ENCODE results near the gene DPP10.

DPP10 gene

GRCh38 chr2:114769110-114769509 lies 326.7 kb downstream of the DPP10 start:
- Histone ChIP-seq H3K9me3 (no peaks in the 10 kb centered on the region), H3K27me3 (no peaks in the 10 kb centered on the region), H3K27ac (no peak overlapping the region), H3K4me1 (ENCODE audit: control insufficient read depth in 1 of 2, insufficient read depth in 1 of 2, low read depth in 1 of 2, low read length in 1 of 2) (no peaks in the 10 kb centered on the region), H3K4me3 (ENCODE audit: low read depth in 1 of 2, low read length in 1 of 2) (no peak overlapping the region), H3K36me3 (no peaks in the 10 kb centered on the region)
- TF ChIP-seq CTCF (IDR thresholded peaks at IDR 0.05) = no peak

- Histone ChIP-seq H3K9me3 (no peaks in the 10 kb centered on the region), H3K27ac (no peak overlapping the region), H3K27me3 (no peaks in the 10 kb centered on the region), H3K4me1 (ENCODE audit: control insufficient read depth in 1 of 2, insufficient read depth in 1 of 2, low read depth in 1 of 2, low read length in 1 of 2) (no peaks in the 10 kb centered on the region), H3K4me3 (ENCODE audit: low read depth in 1 of 2, low read length in 1 of 2) (no peak overlapping the region), H3K36me3 (no peaks in the 10 kb centered on the region)
- no peak for TF ChIP-seq CTCF (IDR thresholded peaks at IDR 0.05)
These were observed 327.6 kb downstream of the DPP10 start for GRCh38 chr2:114769991-114770390.

GRCh38 chr2:114784046-114784445 lies 341.6 kb downstream of the DPP10 start:
- no peaks in the 10 kb centered on the region for H3K27me3 ChIP-seq
- H3K36me3 ChIP-seq = no peaks in the 10 kb centered on the region
- no peak for TF ChIP-seq CTCF (IDR thresholded peaks at IDR 0.05)
- H3K4me1 ChIP-seq (ENCODE audit: control insufficient read depth in 1 of 2, insufficient read depth in 1 of 2, low read depth in 1 of 2, low read length in 1 of 2) = no peaks in the 10 kb centered on the region
- H3K27ac ChIP-seq = no peak overlapping the region
- H3K9me3 ChIP-seq = no peaks in the 10 kb centered on the region
- no peak overlapping the region for H3K4me3 ChIP-seq (ENCODE audit: low read depth in 1 of 2, low read length in 1 of 2)

- TF ChIP-seq CTCF (IDR thresholded peaks at IDR 0.05) = no peak
- no peaks in the 10 kb centered on the region for H3K9me3 ChIP-seq
- H3K36me3 ChIP-seq = no peaks in the 10 kb centered on the region
- H3K4me3 ChIP-seq (ENCODE audit: low read depth in 1 of 2, low read length in 1 of 2) = no peak overlapping the region
- H3K27me3 ChIP-seq = no peaks in the 10 kb centered on the region
- H3K27ac ChIP-seq = no peak overlapping the region
- H3K4me1 ChIP-seq (ENCODE audit: control insufficient read depth in 1 of 2, insufficient read depth in 1 of 2, low read depth in 1 of 2, low read length in 1 of 2) = no peaks in the 10 kb centered on the region
These were observed 342.6 kb downstream of the DPP10 start for GRCh38 chr2:114784890-114785583.

- H3K9me3 ChIP-seq = no peaks in the 10 kb centered on the region
- no peak for TF ChIP-seq CTCF (IDR thresholded peaks at IDR 0.05)
- H3K27me3 ChIP-seq = no peaks in the 10 kb centered on the region
- no peak overlapping the region for H3K27ac ChIP-seq
- H3K4me3 ChIP-seq (ENCODE audit: low read depth in 1 of 2, low read length in 1 of 2) = no peak overlapping the region
- H3K4me1 ChIP-seq (ENCODE audit: control insufficient read depth in 1 of 2, insufficient read depth in 1 of 2, low read depth in 1 of 2, low read length in 1 of 2) = no peaks in the 10 kb centered on the region
- no peaks in the 10 kb centered on the region for H3K36me3 ChIP-seq
These were observed 344.5 kb downstream of the DPP10 start for GRCh38 chr2:114786901-114787300.

Data from neutrophil (primary cell).